HG03159 (cell line): ENCODE results near the gene ABCC6.
"Not testable (repeated sequence)": the region's sequence is repeated elsewhere in the genome, so short reads cannot be mapped to it uniquely, and the experiment has no call there.

ENCODE experiments used
- ATAC-seq: cut with Tn5 transposase; IDR thresholded peaks from one replicate; pipeline ENCODE4 v1.9.1; 2021; ENCODE audit warnings: mild to moderate bottlenecking, moderate library complexity; ENCODE audit not compliant: unreplicated experiment

ABCC6 gene

DNA sequence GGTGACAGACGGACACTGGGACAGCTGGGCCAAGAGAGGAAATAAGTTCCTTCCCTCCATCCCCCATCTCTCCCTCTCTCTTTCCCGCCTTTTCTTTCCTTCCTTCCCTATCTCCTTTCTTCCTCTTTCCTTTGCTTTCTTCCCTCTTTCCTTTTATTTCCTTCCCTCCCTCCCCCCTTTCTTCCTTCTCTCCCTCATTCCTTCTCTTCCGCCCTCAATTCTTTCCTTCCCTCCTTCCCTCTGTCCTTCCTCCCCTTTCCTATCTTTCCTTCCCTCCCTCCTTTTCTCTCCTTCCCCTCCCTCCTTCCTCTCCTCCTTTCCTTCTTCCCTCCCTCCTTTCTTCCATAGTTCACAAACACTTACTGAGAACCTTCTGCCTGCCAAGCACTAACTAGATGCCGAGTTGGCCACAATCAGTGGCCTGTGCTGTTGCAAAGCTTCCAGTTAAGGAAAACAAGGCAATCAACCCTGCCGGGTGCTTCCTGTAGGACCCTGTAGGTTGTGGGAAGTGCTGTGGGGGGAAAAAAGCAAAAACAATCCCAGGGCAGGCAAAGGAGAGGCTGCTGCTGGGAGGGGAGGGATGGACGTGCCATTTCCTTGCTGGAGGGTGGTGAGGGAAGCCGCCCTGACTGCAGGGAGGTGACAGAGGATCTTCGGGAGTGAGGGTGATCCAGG, 31.7 kb downstream of the ABCC6 start:
- no peak for ATAC-seq

DNA sequence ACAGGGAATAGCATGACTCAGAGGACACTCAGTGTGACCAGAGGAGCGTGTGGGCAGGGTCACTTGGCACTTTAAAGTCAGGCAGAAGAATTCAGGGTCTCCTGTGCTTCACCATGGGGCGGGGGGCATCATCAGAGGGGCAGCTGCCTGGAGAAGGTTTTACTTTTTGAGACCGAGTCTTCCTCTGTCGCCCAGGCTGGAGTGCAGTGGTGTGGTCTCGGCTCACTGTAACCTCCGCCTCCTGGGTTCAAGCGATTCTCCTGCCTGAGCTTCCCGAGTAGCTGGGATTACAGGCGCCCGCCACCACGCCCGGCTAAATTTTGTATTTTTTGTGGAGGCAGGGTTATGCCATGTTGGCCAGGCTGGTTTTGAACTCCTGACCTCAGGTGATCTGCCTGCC, 32.3 kb downstream of the ABCC6 start:
- ATAC-seq, result not testable (repeated sequence)

DNA sequence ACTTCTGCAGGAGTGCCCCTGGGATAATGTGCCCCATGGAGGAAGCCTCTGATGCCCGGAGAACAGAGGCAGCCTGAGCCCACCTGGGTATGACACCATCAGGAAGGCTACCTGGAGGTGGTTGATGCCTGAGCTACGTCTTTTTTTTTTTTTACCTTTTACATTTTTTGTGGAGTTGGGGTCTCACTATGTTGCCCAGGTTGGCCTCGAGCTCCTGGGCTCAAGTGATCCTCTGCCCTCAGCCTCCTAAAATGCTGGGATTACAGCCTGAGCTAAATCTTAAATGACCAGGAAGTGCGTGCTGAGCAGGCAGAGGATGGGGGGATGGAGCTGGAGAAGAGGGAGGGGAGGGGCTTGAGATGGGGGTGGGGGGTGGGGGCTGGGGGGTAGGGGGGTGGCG, 32.7 kb downstream of the ABCC6 start:
- ATAC-seq, result no peak

DNA sequence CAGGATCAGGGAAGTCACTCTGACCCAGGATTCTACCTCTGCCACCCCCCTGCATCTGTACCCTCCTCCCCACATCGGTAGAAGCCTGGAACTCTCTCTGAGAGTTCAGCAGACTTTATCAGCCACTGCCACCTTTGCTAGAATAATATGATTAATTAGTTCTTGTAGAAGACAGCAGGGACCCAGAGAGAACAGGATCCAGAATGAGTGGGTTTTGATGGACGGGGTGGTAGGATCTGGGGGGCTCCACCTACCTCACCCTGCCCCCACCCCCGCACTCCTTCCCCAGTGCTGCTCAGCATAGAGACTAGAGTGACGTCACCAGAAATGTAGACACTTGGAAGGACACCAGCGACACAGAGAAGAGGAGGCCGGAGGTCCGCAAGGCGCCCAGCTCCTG, 33.5 kb downstream of the ABCC6 start:
- no peak for ATAC-seq

DNA sequence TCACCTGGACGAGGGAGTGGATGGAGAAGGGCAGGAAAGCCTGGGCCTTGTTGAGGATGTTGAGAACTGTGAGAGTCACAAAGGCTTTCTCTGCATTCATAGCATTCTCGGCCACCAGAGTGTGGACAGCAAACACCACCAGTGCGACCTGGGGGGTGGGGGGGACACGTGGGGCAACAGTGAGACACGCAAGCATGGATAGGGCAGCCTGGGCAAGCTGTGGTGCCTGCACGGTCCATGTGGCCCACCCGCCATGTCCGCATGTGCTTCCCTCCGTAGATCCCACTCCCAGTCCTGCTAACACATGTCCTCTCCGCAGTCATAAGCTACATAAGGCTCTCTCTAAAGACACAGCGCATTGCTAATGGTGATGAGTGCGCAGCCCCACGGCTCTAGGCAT, 34.5 kb downstream of the ABCC6 start:
- ATAC-seq, result no peak

DNA sequence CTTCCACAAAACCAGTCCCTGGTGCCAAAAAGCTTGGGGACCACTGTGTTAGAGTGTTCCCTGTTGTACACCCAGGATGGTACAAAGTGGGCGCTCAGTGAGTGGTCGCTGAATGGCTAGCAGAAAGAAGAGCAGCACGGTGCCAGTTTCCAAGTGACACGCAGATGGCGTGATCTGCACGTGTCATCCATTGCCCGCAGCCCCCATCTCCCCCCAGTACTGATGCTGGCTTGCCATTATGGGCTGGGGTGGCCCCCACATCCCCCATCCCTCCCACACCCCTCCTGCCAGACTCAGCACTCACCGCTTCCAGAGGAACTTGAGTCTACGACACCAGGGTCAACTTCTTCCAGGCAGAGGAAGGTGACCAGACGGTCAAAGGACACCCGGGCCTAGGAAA, 36.5 kb downstream of the ABCC6 start:
- ATAC-seq, result no peak

DNA sequence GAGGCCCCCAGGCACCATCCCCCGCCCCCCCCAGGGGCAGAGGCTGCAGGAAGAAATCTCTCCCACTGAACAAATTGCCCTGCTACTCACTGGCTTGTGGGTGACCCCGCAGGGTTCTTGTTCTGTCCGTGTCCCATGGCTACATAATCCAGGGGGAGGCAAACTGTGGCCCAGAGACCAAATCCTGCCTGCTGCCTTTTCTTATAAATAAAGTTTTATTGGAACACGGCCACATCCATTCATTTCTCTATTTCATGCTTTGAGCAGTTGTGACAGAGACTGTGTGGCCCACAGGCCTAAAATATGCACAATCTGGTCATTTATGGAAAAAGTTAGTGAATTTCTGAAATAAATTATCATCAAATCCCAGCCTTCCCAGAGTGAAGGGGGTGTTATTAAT, 38.2 kb downstream of the ABCC6 start:
- no peak for ATAC-seq

DNA sequence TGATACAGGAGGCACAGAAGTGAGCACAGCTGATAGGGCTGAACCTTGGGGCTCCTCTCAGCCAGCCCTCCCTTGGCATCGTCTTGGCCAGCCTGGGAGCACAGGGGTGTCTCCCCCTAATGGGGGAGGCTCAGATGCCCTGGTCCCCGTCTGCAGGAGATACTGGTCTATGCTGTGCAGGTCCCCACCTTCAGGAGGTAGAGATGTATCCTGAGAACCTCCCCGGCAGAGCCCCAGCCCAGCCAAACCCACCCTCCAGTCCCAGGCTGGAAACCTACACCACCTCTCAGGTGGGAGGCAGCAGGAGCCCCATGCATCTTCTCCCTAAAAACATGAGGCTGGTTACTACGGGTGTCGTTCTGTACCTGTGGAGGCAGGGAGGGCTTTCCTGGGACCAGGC, 38.7 kb downstream of the ABCC6 start:
- ATAC-seq, result no peak

DNA sequence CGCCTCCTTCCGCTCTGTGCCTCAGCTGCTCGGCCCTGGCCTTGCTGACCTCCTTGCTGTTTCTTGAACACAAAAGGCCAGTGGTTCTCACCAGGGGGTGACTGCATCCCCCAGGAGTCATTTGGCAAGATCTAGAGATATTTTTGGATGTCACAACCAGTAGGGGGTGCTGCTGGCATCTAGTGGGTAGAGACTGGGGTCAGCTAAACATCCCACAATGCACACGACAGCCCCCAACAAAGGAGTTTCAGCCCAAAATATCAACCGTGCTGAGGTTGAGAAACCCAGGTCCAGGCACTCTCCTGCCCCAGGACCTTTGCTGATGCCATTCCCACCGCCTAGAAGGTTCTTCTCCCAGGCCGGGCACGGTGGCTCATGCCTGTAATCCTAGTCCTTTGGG, 39.7 kb downstream of the ABCC6 start:
- ATAC-seq, result no peak

DNA sequence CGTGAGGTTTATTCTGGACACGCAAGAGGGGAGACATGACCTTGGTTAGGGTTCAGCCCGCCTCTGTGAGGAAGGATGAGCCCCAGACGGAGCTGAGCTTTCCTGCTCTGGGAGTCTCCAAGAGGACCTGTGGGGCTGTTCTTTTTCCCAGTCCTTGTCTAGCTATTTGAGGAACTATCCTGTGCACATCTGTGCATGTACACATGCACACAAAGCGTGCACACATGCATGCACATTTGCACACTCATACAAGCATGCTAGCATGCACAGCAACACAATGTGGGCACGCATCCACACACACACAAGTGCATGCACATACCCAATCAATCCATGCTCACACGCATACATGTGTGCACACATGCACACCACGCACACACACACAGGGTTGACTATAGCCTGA, 40.4 kb downstream of the ABCC6 start:
- ATAC-seq, result no peak

DNA sequence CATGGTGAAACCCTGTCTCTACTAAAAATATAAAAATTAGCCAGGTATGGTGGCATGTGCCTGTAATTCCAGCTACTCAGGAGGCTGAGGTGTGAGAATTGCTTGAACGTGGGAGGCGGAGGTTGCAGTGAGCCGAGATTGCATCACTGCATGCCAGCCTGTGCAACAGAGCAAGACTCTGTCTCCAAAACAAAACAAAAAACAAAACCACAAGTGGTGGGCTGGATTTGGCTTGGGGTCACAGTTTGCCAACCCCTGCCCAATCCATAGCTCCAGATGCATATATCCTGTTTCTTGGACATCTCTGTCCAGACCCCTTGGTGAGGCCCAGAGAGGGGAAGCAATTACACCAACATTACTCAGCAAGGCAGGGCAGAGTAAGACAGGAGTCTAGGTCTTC, 41.5 kb downstream of the ABCC6 start:
- ATAC-seq, result not testable (repeated sequence)

DNA sequence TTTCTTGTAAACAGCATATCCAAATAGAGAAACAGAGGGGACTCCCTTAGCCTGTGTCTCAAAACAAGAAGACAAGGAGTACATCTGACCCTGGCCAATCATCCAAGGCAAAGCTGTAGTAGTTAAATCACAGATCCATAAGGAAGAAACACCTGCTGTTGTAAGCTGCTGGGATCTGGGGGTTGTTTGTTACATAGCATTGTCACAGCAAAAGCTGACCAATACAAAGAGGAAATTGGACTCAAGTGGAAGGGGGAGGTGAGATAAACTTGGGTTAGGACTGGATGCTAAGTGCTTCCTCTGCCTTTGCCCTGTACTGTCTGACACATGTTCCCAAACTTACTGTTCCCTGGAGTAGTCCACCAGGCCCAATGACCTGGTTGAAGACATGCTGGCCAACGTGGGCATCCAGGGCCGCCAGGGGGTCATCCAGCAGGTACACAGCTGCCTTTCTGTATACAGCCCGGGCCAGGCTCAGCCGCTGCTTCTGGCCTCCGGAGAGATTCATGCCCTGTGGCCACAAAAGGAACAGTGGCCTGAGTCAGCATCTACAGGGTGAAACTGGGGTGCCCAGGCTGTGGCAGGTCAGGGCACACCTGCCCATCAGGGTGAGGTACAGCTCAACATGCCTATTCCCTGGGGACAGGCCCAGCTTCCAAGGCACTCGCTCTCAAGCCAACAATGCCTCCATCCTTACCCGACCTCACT, 44.7 kb downstream of the ABCC6 start:
- ATAC-seq, result no peak

DNA sequence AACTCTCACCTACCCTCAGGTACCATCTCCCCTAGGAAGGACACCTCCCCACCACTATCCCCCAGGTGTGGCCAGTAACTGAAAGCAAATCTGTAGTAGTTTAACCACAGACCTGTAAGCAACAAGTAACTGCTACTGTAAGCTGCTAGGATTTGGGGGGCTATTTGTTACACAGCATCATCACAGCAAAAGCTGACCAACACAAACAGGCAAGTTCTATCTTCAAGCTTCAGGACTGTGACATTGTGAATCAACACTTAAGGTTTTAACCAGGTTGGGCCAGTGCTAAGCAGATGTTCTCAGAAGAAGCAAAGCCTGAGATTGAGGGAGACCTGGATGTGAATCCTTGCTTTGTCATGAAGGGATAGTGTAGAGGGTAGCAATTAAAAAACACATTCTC, 47.0 kb downstream of the ABCC6 start:
- ATAC-seq, result no peak

DNA sequence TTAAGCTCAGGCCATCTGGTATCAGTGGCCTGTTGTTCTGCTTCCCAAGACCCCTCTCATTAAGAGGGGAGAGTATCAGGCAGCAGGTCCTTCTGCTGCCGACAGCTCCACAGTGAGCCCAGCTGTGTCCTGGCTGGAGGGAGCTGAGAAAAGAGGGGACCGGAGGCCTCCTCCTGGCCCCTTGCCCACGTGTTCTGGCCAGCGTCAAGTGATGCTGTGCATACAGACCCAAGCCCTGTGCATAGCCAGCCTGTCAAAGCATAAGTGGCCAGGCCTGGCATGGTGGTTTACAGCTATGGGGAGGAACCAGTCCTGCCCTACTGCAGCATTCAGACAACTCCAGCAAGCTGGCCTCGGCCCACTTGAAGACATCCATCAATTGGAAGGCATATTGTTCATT, 48.0 kb downstream of the ABCC6 start:
- ATAC-seq, result no peak

DNA sequence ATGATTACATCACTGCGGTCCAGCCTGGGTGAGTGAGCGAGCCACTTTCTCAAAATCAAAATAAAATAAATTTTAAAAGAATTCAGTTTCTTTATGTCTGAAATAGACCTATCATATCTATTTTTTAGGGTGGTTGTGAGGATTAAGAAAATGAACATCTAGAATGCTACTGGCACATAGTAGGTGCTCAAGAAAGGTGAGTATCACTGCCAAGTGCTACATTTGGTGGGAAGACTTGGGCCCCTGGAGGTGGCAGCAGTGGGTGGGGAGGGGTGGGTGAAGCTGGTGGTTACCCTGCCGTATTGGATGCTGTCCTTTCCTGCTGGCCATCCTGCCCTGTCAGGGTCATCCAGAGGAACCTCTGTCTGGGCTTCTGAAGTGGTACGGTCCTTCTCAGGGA, 50.3 kb downstream of the ABCC6 start:
- no peak for ATAC-seq

DNA sequence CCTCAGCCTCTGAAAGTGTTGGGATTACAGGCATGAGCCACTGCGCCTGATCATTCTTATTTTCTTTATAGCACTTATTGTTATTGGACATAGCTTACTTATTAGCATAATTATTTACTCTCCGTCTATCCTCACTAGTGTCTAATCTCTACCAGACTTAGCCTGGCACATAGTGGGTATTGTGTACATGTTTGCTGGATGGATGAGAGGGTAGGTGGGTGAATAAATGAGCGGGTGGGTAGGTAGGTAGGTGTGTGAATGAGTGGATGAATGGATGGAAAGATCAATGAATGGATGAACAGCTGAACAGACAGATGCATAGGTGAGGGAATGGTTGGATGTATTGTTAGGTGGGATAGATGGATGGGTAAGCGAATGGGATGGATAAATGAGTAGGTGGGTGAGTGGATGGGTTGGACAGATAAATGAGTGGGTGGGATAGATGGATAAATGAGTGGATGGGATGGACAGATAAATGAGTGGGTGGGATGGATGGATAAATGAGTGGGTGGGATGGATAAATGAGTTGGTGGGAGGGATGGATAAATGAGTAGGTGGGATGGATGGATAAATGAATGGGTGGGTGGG, 51.9 kb downstream of the ABCC6 start:
- no peak for ATAC-seq

DNA sequence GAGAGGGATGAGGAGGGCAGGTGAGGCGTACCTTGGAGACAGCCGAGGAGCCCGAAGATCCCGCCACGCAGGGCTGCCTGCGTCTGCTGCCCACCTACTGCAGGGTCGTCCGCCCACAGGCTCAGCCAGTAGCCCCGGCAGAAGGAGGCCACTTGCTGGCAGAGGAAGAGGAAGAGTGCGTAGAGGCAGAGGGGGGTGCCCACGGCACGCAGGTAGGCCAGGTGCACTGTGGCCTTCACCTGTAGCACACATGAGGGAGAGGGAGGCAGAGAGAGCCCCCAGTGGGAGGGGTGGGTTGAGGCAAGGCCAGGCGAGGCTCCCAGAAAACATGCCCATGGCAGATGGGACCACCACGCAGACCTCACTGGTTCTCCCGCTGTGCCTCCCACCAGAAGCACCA, 53.7 kb downstream of the ABCC6 start:
- ATAC-seq, result no peak

DNA sequence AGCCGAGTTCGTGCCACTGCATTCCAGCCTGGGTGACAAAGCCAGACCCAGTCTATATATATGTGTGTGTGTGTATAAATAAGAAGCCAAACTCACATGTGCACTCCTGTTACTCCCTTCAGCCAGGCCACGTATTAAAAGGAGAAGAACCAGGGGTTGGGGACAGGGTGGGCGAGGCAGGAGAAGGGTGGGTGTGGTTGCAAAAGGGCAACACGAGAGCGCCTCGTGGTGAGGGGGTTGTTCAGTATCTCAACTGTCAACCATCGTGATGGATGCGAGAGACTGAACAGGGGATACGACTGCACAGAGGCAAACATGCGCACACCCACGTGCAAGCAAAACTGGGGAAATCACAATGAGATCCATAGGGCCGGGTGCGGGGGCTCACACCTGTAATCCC, 54.9 kb downstream of the ABCC6 start:
- ATAC-seq, result no peak

DNA sequence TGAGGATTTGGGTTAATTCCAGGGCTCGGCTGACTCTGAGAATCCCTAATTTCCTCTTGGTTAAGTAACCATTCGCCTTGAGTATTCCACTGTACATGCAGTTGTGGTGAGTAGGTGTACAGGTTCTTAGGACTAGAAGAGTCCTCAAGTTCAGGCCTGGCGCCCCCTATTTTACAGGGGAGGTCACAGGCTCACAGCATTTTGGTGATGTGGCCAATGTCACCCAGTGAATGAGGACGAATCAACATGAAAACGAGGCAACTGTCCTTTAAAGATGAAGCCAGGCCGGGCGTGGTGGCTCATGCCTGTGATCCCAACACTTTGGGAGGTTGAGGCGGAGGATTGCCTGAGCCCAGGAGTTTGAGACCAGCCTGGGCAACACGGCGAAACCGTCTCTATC, 55.4 kb downstream of the ABCC6 start:
- no peak for ATAC-seq

DNA sequence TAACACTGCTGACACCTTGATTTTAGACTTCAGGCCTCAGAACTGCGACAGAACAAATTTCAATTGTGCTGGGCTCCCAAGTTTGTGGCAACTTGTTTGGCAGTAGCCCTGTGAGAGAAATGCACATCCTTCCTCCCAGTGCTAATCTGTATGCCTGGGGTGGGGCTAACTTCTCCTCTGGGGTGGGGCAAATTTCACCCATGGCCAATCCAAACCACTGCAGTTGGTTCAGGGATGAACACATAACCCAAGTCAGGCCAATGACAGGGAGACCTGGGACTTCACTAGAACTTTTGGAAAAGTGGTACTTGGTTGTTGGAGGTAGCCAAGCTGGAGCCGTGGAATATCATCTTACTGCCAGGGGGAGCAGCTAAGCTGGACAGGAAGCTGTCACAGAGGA, 56.3 kb downstream of the ABCC6 start:
- no peak for ATAC-seq

DNA sequence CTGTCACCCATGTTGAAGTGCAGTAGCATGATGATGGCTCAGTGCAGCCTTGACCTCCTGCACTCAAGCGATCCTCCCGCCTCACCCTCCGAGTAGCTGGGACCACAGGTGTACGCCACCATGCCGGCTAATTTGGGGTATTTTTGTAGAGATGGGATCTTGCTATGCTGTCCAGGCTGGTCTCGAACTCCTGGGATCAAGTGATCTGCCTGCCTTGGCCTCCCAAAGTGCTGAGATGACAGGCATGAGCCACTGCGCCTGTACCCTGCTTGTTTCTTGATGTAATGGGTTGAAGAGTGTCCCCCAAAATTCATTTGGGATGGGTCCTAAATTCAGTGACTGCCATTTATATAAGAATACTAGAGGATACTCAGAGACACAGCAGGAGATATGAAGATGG, 57.2 kb downstream of the ABCC6 start:
- ATAC-seq, result no peak

DNA sequence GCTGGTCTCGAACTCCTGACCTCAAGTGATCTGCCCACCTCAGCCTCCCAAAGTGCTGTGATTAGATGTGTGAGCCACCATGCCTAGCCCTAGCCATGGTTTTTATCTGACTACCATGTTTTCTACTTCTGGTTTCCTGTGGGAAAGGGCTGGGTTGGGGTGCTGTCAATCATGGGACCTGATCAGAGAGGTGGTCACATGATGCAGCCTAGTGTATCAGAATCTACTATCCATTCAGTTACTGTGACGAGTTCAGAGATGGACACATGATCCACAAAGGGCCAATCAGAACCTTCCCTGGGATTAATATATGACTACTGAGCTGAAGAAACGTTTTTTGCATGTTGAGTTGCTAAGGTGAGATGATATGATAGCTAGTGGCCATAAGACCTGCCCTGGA, 59.1 kb downstream of the ABCC6 start:
- ATAC-seq, result no peak

DNA sequence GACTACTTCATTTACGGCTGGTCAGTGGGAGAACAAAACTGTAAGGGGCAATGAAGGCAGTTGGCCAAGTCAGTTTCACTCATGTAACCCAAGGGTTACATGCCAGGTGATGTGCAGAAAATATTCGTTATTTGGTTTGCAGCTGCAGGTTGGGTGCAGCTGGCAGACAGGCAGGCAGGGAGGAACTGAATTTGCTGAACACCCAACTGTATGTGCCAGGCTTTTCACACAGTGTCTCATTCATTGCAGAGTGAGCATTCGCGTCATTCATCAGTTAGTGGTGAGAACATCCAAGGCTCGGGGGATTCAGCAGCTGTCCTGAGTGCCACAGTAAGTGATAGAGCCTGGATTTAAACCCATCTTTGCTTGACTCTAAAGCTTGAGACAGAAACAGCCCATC, 59.7 kb downstream of the ABCC6 start:
- ATAC-seq, result no peak
